ENCODE results near the gene GNB1L.

GNB1L gene

DNA sequence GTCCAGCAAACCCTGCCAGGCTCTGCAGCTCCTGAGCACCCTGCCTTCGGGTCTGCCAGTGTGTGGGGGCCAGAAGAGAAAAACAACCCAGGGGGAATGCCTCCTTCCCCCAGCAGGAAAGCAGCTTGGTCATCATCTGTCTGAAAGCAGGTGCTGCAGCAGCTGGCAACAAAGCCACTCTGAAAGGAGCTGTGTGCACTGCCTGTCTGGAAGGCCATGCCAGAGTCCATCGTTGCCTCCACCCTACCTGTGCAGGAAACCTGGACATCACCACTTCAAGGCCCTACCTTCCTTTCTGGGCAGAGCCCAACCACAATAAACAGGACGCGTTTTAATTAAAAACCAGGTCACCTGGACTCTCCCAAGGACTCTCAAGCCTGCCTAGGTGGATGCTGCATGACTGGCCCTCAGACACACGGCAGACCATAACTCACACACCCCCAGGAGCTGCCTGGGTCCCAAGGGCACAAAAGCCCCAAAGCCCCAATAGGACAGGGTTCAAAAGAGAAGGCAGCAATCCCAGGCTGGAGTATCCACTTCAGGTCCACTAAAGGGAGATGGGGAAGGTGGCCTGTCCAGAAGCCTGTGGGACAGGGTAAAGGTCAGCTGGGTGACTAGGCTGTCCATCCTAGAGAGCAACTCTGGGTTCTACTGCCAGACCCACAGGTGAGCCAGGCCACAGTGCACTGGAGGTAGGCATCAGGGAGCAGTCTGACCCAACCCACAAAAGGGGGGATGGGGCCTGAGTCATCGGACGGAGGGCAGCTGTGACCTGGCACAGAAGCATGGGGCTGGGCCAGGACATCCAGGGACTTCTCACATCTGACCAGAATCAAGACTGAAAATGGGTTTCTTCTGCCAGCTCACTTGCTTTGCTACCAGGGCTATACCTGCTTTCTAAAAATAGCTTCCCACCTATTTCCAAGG is 6.1 kb downstream of the GNB1L start:
- in situ Hi-C loops (cut with MboI; ENCODE audit: low sequenced_read_pairs, unreplicated experiment): no loop called here
- TF ChIP-seq, protein P1, sequence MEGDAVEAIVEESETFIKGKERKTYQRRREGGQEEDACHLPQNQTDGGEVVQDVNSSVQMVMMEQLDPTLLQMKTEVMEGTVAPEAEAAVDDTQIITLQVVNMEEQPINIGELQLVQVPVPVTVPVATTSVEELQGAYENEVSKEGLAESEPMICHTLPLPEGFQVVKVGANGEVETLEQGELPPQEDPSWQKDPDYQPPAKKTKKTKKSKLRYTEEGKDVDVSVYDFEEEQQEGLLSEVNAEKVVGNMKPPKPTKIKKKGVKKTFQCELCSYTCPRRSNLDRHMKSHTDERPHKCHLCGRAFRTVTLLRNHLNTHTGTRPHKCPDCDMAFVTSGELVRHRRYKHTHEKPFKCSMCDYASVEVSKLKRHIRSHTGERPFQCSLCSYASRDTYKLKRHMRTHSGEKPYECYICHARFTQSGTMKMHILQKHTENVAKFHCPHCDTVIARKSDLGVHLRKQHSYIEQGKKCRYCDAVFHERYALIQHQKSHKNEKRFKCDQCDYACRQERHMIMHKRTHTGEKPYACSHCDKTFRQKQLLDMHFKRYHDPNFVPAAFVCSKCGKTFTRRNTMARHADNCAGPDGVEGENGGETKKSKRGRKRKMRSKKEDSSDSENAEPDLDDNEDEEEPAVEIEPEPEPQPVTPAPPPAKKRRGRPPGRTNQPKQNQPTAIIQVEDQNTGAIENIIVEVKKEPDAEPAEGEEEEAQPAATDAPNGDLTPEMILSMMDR (IDR thresholded peaks at IDR 0.05; ENCODE audit: borderline replicate concordance, control extremely low read depth, extremely low read depth, insufficient read depth, missing control alignments): no peak
- DNase-seq (ENCODE audit: low spot score): peak; percentile 21

DNA sequence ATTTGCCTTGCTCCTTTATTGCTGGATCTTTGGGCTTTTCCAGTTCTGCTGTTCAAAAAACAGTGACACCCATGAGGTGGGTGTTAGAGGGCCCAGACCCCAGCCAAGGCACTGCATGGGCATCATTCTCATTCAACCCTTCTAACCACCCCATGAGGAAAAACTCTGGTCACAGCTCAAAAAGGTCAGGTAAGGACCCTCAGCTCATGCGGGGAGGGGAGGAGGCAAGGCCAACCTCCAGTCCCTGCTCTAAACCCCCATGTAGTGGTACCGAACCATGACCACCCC is 7.4 kb downstream of the GNB1L start:
- TF ChIP-seq, protein P1 (IDR thresholded peaks at IDR 0.05; ENCODE audit: borderline replicate concordance, control extremely low read depth, extremely low read depth, insufficient read depth, missing control alignments): no peak
- DNase-seq (ENCODE audit: low spot score): no peak
- in situ Hi-C loops (cut with MboI; ENCODE audit: low sequenced_read_pairs, unreplicated experiment): no loop called here

DNA sequence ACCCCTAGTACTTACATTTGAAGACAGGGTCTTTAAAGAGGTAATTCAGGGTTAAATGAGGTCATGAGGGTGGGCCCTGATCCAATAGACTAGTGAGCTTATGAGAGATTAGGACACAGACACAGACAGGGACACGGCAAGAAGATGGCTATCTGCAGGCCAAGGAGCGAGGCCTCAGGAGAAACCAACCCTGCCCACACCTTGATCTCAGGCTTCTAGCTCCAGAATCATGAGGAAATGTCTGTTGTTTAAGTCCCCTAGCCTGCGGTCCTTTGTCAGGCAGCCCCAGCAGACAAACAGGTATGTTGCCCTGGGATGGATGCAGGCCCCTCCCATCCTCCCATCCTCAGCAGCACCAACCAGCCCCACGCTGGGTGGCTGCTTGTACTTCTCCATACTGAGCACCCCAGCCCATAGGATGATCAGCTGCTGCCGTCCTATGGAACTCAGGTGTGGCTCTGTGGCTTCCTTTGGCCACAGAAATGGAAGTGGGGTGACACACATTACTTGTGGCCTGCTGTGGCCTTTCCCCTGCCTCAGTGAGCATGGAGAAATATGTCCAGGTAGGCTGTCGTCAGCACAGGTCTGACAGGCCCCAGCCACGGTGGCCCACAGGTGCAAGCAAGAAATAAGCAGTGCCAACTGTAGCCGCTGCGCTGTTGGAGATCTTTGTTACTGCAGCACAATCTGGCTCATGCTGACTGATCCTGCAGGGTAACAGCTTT is 7.9 kb downstream of the GNB1L start:
- no peak for DNase-seq (ENCODE audit: low spot score)
- in situ Hi-C loops (cut with MboI; ENCODE audit: low sequenced_read_pairs, unreplicated experiment): no loop called here
- TF ChIP-seq, protein P1 (IDR thresholded peaks at IDR 0.05; ENCODE audit: borderline replicate concordance, control extremely low read depth, extremely low read depth, insufficient read depth, missing control alignments): no peak

DNA sequence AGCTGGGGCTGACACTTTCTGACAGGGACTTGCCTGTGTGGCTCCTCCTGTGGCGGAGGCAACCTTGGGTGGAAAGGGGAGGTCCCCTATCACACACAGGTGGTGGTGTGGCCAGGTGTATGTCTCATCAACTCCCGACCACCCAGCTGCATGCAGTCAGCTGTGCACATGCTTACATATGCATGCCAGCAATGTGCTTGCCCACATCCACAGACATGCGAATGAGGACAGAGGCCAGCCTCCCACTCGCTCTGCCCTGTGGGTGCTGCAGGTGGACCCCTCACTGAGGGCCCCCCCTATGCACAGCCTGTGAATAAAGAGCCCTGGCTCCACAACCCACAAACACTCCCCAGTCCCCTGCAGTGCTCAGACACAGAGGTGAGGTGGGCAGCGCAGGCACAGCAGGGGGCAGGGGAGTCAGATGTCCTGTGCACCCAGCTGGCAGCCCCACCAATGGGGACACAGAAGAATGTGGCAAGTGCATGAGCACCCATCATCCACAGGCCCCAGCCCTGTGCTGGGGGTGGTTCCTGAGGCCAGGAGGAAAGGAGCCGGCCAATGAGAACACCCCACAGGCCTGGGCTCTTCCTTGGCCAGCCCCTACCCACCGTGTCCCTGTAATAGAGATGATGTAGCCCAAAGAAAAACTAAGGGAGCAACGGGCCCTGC is 9.5 kb downstream of the GNB1L start:
- peak; percentile 20 for DNase-seq (ENCODE audit: low spot score)
- TF ChIP-seq, protein P1 (IDR thresholded peaks at IDR 0.05; ENCODE audit: borderline replicate concordance, control extremely low read depth, extremely low read depth, insufficient read depth, missing control alignments): no peak
- in situ Hi-C loops (cut with MboI; ENCODE audit: low sequenced_read_pairs, unreplicated experiment): no loop called here

DNA sequence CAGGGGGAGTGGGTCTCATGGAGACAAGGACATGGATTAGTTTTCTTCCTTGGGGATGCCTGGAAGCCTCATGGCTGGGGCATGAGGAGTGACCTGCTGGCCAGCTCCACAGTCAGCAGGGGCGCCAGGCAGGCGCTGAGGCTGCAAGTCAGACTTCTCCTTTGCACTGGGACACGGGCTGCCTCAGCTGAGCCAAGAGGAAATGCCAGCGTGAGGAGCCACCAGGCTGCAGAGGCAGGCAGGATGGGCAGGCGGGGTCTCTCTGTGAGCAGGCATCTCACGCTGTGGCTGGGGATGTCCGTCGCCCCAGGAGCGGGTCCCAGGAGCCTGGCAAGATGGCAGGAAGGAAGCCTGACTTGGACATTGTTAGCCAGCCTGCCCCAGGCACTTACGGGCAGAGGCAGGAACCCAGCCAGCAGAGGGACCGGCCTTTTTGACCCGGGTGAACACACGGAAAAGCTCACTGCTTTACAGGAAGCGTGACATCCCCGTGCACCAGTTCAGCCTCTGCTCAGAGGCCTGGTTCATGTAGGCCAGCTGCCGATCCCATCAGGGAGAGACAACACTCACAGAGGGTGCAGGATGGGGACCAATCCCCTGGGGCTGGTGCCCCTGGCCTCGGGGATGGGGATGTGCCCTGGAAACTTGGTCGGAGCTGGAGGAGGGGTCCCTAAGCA is 10.2 kb downstream of the GNB1L start:
- in situ Hi-C loops (cut with MboI; ENCODE audit: low sequenced_read_pairs, unreplicated experiment): no loop called here
- peak; percentile 18 for DNase-seq (ENCODE audit: low spot score)
- TF ChIP-seq, protein P1 (IDR thresholded peaks at IDR 0.05; ENCODE audit: borderline replicate concordance, control extremely low read depth, extremely low read depth, insufficient read depth, missing control alignments): no peak

DNA sequence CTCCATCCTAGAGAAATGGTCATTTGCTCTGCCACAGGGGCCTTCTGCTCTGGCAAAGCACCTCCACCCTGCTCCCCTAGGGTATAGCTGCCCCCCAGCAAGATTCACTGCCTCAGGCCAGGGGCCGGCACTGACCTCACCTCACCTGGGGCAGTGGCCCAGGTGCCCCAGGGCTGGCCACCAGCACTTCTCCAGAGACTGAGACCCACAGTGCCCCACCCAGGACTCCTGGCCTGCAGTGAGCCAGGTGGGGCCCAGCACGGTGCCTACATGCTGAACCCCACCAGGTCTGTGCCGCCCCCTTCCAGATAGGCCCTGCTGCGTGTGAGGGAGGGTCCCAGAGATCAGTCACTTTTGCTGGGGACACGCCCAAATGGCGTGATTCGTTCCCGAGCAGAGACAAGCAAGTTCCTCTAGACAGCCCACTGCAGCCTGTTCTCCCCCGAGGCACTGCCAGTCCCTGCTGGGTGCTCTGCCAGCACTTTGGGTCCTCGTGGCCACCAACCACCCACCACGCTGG is 10.8 kb downstream of the GNB1L start:
- peak; percentile 17 for DNase-seq (ENCODE audit: low spot score)
- in situ Hi-C loops (cut with MboI; ENCODE audit: low sequenced_read_pairs, unreplicated experiment): no loop called here
- TF ChIP-seq, protein P1 (IDR thresholded peaks at IDR 0.05; ENCODE audit: borderline replicate concordance, control extremely low read depth, extremely low read depth, insufficient read depth, missing control alignments): no peak
